Spinal cord (tissue), 10 donors: ENCODE results near the gene DDX60. TPM values are rescaled to one million over a fixed set of nuclear protein-coding genes. Genes with fewer than 3 reads are reported as not detected.
A peak's percentile ranks its signal among the peaks of the same experiment; 100 is the strongest.

Experiments used
- DNase-seq, 6 donors: peaks; one replicate each; pipeline versions ENCODE4 v3.0.0 to v3.0.0-alpha.2; 2013 to 2015; ENCODE audit warnings: low spot score in 6 of 6, low read depth in 4 of 6
- H3K27ac ChIP-seq: one replicate; pipeline ENCODE4 v1.5.1; 2013; ENCODE audit warnings: low read depth, low read length, control low read depth
- H3K27me3 ChIP-seq: one replicate; pipeline ENCODE4 v1.6.1; 2013; ENCODE audit warnings: low read length; ENCODE audit not compliant: control insufficient read depth, insufficient read depth
- H3K36me3 ChIP-seq: one replicate; pipeline ENCODE4 v1.6.1; 2013; ENCODE audit warnings: low read length; ENCODE audit not compliant: control insufficient read depth, insufficient read depth
- H3K4me1 ChIP-seq: one replicate; pipeline ENCODE4 v1.6.1; 2013; ENCODE audit warnings: low read length; ENCODE audit not compliant: control insufficient read depth, insufficient read depth
- H3K4me3 ChIP-seq: one replicate; pipeline ENCODE4 v1.5.1; 2013; ENCODE audit warnings: low read depth, low read length, control low read depth
- H3K9me3 ChIP-seq: one replicate; pipeline ENCODE4 v1.6.1; 2013; ENCODE audit warnings: low read length; ENCODE audit not compliant: control insufficient read depth, insufficient read depth
- WGBS: methylation state at CpG from one replicate; pipeline ENCODE4 v1.1.5; 2013; ENCODE audit warnings: missing lambda C conversion rate; ENCODE audit not compliant: insufficient coverage; 5-methylcytosine and 5-hydroxymethylcytosine counted together
- polyA plus RNA-seq, 2 donors: library from polyadenylated mRNA; unstranded; fragments of 120-200 nt; gene quantifications; one replicate each; pipeline ENCODE4 v1.2.1, GENCODE V29; 2013; ENCODE audit not compliant: insufficient read length in 2 of 2
- total RNA-seq, 2 donors: library from RNA; depleted of rRNA in 1 of 2; stranded (reverse); fragments of 120-200 nt in 1 of 2; fragments of >200 nt in 1 of 2; gene quantifications; one replicate each; pipeline versions ENCODE4 v1.2.3 to v1.2.4, GENCODE V29; 2013 to 2014
- donor health status: healthy.

DDX60 gene
- total and polyA plus RNA-seq, 4 donors, result 3.6 to 29.3 (median 16.8) TPM

GRCh38 chr4:168188754-168189153 lies 129.8 kb downstream of the DDX60 start:
- Histone ChIP-seq H3K4me1 (no peaks in the 10 kb centered on the region), H3K4me3 (no peak overlapping the region), H3K27me3 (no peaks in the 10 kb centered on the region), H3K9me3 (no peaks in the 10 kb centered on the region), H3K36me3 (no peaks in the 10 kb centered on the region), H3K27ac (no peak overlapping the region)
- DNase-seq, result no peak
- WGBS, result no CpG with 5 or more reads among the region's 1 CpG

- Histone ChIP-seq H3K4me3 (no peak overlapping the region), H3K27me3 (no peaks in the 10 kb centered on the region), H3K36me3 (no peaks in the 10 kb centered on the region), H3K9me3 (no peaks in the 10 kb centered on the region), H3K27ac (no peak overlapping the region), H3K4me1 (no peaks in the 10 kb centered on the region)
- WGBS, result 48% methylated on average over 3 of the region's 6 CpGs
- DNase-seq, result peak in 5 of 6 donors; percentile 20 to 88 (median 42)
Observed at GRCh38 chr4:168183717-168184571, 134.6 kb downstream of the DDX60 start.

- no peak overlapping the region for H3K27ac ChIP-seq
- no peak for DNase-seq
- no peaks in the 10 kb centered on the region for H3K27me3 ChIP-seq
- no peaks in the 10 kb centered on the region for H3K9me3 ChIP-seq
- H3K36me3 ChIP-seq, result no peaks in the 10 kb centered on the region
- no peak overlapping the region for H3K4me3 ChIP-seq
- H3K4me1 ChIP-seq, result no peaks in the 10 kb centered on the region
- WGBS, result 88% methylated on average over 1 of the region's 5 CpGs
Observed at GRCh38 chr4:168177546-168178149, 140.9 kb downstream of the DDX60 start.

GRCh38 chr4:168174308-168174707 lies 144.2 kb downstream of the DDX60 start:
- 93% methylated on average over 6 of the region's 6 CpGs for WGBS
- Histone ChIP-seq H3K36me3 (no peaks in the 10 kb centered on the region), H3K4me3 (no peak overlapping the region), H3K4me1 (no peaks in the 10 kb centered on the region), H3K27ac (no peak overlapping the region), H3K27me3 (no peaks in the 10 kb centered on the region), H3K9me3 (no peaks in the 10 kb centered on the region)
- DNase-seq, result no peak

GRCh38 chr4:168167714-168168284 lies 150.8 kb downstream of the DDX60 start:
- no peaks in the 10 kb centered on the region for H3K9me3 ChIP-seq
- no peaks in the 10 kb centered on the region for H3K36me3 ChIP-seq
- H3K27me3 ChIP-seq, result no peaks in the 10 kb centered on the region
- 92% methylated on average over 4 of the region's 6 CpGs for WGBS
- H3K27ac ChIP-seq, result no peak overlapping the region
- no peak overlapping the region for H3K4me3 ChIP-seq
- H3K4me1 ChIP-seq, result no peaks in the 10 kb centered on the region
- no peak for DNase-seq

Other genes with a start within 250 kb of the DDX60 start
- not detected for gene ANXA10, start 226.2 kb downstream of the DDX60 start, total RNA-seq
- not detected for gene ANXA10, start 226.2 kb downstream of the DDX60 start, polyA plus RNA-seq
- 10 to 100 TPM; 13.9 to 17.4 TPM for gene DDX60L, start 161.7 kb upstream of the DDX60 start, total RNA-seq
- 1 to 10 TPM; 6.6 to 7.2 TPM for gene DDX60L, start 161.7 kb upstream of the DDX60 start, polyA plus RNA-seq
- 10 to 100 TPM; 45.9 to 61.3 TPM for gene PALLD, start 178.3 kb upstream of the DDX60 start, total RNA-seq
- gene PALLD, start 178.3 kb upstream of the DDX60 start, polyA plus RNA-seq, result 10 to 100 TPM; 63.4 to 71.1 TPM